ENCODE measurements around the gene SLC25A21.

SLC25A21 gene

DNA sequence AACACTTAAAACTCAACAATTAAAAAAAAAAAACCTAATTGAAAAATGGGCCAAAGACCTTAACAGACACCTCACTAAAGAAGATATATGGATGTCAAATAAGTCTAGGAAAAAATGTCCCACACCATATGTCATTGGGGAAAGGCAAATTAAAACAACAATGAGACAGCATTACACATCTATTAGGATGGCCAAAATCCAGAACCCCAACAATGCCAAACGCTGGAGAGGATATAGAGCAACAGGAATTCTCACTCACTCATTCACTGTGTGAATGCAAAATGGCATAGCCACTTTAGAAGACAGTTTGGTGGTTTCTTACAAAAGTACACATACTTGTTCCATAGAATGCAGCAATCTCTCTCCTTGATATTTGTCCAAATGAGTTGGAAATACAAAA is 173.7 kb downstream of the SLC25A21 start:
- ATAC-seq = no peak
- TF ChIP-seq ZFP3 (CRISPR knock-in tag; IDR thresholded peaks at IDR 0.05) (no peak), OSR1 (CRISPR knock-in tag; IDR thresholded peaks at IDR 0.05) (no peak), ESRRG (CRISPR knock-in tag; IDR thresholded peaks at IDR 0.05) (no peak), ISL1 (CRISPR knock-in tag; IDR thresholded peaks at IDR 0.05) (no peak), ZNF565 (CRISPR knock-in tag; conservative IDR thresholded peaks at IDR 0.05; ENCODE audit: low read depth) (no peak), CSDC2 (CRISPR knock-in tag; IDR thresholded peaks at IDR 0.05) (no peak), GLIS3 (CRISPR knock-in tag; IDR thresholded peaks at IDR 0.05) (no peak), TOX (CRISPR knock-in tag; IDR thresholded peaks at IDR 0.05; ENCODE audit: borderline replicate concordance) (no peak), SNAI2 (CRISPR knock-in tag; IDR thresholded peaks at IDR 0.05) (no peak), PPARA (CRISPR knock-in tag; IDR thresholded peaks at IDR 0.05; ENCODE audit: borderline replicate concordance) (no peak)
- TF ChIP-seq, protein P1, sequence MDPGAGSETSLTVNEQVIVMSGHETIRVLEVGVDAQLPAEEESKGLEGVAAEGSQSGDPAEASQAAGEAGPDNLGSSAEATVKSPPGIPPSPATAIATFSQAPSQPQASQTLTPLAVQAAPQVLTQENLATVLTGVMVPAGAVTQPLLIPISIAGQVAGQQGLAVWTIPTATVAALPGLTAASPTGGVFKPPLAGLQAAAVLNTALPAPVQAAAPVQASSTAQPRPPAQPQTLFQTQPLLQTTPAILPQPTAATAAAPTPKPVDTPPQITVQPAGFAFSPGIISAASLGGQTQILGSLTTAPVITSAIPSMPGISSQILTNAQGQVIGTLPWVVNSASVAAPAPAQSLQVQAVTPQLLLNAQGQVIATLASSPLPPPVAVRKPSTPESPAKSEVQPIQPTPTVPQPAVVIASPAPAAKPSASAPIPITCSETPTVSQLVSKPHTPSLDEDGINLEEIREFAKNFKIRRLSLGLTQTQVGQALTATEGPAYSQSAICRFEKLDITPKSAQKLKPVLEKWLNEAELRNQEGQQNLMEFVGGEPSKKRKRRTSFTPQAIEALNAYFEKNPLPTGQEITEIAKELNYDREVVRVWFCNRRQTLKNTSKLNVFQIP (CRISPR knock-in tag; IDR thresholded peaks at IDR 0.05; ENCODE audit: borderline replicate concordance, low read depth) = no peak
- TF ChIP-seq, protein P2, sequence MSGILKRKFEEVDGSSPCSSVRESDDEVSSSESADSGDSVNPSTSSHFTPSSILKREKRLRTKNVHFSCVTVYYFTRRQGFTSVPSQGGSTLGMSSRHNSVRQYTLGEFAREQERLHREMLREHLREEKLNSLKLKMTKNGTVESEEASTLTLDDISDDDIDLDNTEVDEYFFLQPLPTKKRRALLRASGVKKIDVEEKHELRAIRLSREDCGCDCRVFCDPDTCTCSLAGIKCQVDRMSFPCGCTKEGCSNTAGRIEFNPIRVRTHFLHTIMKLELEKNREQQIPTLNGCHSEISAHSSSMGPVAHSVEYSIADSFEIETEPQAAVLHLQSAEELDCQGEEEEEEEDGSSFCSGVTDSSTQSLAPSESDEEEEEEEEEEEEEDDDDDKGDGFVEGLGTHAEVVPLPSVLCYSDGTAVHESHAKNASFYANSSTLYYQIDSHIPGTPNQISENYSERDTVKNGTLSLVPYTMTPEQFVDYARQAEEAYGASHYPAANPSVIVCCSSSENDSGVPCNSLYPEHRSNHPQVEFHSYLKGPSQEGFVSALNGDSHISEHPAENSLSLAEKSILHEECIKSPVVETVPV (CRISPR knock-in tag; IDR thresholded peaks at IDR 0.05) = no peak
- TF ChIP-seq, protein P3, sequence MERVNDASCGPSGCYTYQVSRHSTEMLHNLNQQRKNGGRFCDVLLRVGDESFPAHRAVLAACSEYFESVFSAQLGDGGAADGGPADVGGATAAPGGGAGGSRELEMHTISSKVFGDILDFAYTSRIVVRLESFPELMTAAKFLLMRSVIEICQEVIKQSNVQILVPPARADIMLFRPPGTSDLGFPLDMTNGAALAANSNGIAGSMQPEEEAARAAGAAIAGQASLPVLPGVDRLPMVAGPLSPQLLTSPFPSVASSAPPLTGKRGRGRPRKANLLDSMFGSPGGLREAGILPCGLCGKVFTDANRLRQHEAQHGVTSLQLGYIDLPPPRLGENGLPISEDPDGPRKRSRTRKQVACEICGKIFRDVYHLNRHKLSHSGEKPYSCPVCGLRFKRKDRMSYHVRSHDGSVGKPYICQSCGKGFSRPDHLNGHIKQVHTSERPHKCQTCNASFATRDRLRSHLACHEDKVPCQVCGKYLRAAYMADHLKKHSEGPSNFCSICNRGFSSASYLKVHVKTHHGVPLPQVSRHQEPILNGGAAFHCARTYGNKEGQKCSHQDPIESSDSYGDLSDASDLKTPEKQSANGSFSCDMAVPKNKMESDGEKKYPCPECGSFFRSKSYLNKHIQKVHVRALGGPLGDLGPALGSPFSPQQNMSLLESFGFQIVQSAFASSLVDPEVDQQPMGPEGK (CRISPR knock-in tag; IDR thresholded peaks at IDR 0.05; ENCODE audit: borderline replicate concordance) = no peak
- TF ChIP-seq, protein P4, sequence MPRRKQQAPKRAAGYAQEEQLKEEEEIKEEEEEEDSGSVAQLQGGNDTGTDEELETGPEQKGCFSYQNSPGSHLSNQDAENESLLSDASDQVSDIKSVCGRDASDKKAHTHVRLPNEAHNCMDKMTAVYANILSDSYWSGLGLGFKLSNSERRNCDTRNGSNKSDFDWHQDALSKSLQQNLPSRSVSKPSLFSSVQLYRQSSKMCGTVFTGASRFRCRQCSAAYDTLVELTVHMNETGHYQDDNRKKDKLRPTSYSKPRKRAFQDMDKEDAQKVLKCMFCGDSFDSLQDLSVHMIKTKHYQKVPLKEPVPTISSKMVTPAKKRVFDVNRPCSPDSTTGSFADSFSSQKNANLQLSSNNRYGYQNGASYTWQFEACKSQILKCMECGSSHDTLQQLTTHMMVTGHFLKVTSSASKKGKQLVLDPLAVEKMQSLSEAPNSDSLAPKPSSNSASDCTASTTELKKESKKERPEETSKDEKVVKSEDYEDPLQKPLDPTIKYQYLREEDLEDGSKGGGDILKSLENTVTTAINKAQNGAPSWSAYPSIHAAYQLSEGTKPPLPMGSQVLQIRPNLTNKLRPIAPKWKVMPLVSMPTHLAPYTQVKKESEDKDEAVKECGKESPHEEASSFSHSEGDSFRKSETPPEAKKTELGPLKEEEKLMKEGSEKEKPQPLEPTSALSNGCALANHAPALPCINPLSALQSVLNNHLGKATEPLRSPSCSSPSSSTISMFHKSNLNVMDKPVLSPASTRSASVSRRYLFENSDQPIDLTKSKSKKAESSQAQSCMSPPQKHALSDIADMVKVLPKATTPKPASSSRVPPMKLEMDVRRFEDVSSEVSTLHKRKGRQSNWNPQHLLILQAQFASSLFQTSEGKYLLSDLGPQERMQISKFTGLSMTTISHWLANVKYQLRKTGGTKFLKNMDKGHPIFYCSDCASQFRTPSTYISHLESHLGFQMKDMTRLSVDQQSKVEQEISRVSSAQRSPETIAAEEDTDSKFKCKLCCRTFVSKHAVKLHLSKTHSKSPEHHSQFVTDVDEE (CRISPR knock-in tag; IDR thresholded peaks at IDR 0.05) = no peak

DNA sequence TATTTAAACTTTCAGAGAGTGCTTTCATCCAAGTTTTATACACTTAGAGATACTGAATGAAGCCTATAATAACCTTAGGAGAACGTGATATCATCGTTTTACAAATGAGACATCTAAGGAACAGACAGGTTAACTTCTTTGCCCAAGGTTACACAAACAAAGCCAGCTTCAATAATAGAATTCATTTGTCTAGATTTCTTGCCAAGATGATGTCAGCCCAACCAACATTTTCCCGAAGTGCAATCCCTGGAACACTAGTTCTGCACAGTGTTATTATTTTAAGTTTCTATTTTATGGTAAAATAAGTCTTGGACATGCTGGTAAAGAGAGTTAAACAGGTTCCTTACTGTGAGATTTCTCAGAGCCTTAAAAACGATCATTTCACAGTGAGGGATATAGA is 174.6 kb downstream of the SLC25A21 start:
- no peak for ATAC-seq
- no peak for TF ChIP-seq OSR1 (CRISPR knock-in tag; IDR thresholded peaks at IDR 0.05)
- TF ChIP-seq ZNF8 (CRISPR knock-in tag; IDR thresholded peaks at IDR 0.05) = no peak
- TF ChIP-seq GLIS3 (CRISPR knock-in tag; IDR thresholded peaks at IDR 0.05) = no peak
- TF ChIP-seq, protein P4 (CRISPR knock-in tag; IDR thresholded peaks at IDR 0.05) = no peak
- no peak for TF ChIP-seq SNAI2 (CRISPR knock-in tag; IDR thresholded peaks at IDR 0.05)
- TF ChIP-seq ZFP3 (CRISPR knock-in tag; IDR thresholded peaks at IDR 0.05) = no peak
- TF ChIP-seq TOX (CRISPR knock-in tag; IDR thresholded peaks at IDR 0.05; ENCODE audit: borderline replicate concordance) = no peak
- TF ChIP-seq, protein P5, sequence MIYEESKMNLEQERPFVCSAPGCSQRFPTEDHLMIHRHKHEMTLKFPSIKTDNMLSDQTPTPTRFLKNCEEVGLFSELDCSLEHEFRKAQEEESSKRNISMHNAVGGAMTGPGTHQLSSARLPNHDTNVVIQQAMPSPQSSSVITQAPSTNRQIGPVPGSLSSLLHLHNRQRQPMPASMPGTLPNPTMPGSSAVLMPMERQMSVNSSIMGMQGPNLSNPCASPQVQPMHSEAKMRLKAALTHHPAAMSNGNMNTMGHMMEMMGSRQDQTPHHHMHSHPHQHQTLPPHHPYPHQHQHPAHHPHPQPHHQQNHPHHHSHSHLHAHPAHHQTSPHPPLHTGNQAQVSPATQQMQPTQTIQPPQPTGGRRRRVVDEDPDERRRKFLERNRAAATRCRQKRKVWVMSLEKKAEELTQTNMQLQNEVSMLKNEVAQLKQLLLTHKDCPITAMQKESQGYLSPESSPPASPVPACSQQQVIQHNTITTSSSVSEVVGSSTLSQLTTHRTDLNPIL (CRISPR knock-in tag; IDR thresholded peaks at IDR 0.05; ENCODE audit: low read depth) = no peak
- TF ChIP-seq, protein P1 (CRISPR knock-in tag; IDR thresholded peaks at IDR 0.05; ENCODE audit: borderline replicate concordance, low read depth) = no peak
- TF ChIP-seq, protein P3 (CRISPR knock-in tag; IDR thresholded peaks at IDR 0.05; ENCODE audit: borderline replicate concordance) = no peak
- TF ChIP-seq ISL1 (CRISPR knock-in tag; IDR thresholded peaks at IDR 0.05) = no peak
- no peak for TF ChIP-seq TCF4 (CRISPR knock-in tag; IDR thresholded peaks at IDR 0.05; ENCODE audit: borderline replicate concordance)
- no peak for TF ChIP-seq RARB (CRISPR knock-in tag; IDR thresholded peaks at IDR 0.05)
- TF ChIP-seq PPARA (CRISPR knock-in tag; IDR thresholded peaks at IDR 0.05; ENCODE audit: borderline replicate concordance) = no peak
- TF ChIP-seq ZNF70 (CRISPR knock-in tag; IDR thresholded peaks at IDR 0.05) = no peak
- TF ChIP-seq CSDC2 (CRISPR knock-in tag; IDR thresholded peaks at IDR 0.05) = no peak
- TF ChIP-seq, protein P2 (CRISPR knock-in tag; IDR thresholded peaks at IDR 0.05) = no peak
- no peak for TF ChIP-seq ZNF565 (CRISPR knock-in tag; conservative IDR thresholded peaks at IDR 0.05; ENCODE audit: low read depth)
